ENCODE results near the gene EIF2AK2. TPM values are rescaled to one million over a fixed set of nuclear protein-coding genes. Genes with fewer than 3 reads are reported as not detected.
A peak's percentile ranks its signal among the peaks of the same experiment; 100 is the strongest.

EIF2AK2 gene
- total and polyA plus RNA-seq, 2 experiments from 2014 or later = 33.8 to 35.5 TPM

DNA sequence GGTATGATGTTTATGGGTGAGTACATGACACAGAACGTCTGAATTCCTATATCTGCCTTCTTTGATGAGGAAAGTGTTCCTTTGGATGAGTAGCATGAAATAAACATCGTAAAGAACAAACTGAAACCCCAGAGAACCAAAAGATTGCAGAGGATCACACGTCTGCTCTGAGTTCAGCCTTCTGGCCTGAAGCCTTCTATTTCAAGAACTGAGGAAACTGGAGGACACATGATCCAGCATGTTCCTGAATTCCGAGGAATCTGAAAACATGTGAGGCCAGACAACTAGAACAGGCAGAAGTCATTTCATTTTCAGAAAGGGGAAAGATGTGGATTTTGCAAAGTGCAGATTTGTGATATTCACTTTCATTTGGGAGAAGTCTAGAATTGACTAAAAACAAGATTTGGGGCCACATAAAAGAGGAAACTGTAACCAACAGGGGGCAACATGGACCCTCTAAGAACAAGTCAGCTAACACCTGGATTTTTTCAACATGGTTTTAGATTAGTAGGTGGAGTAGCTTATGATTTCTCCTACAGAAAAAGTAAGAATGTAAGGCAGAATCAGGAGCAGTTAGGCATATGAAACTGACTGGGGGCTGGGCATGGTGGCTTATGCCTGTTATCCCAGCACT is 23.3 kb upstream of the EIF2AK2 start:
- no peaks in the 10 kb centered on the region for H3K79me2 ChIP-seq (replicated peaks; ENCODE audit: insufficient read depth)
- TF ChIP-seq CREB1 (CRISPR knock-in tag; IDR thresholded peaks at IDR 0.05; ENCODE audit: low read depth) (no peak), ZNF114 (CRISPR knock-in tag; IDR thresholded peaks at IDR 0.05) (no peak), NANOG (IDR thresholded peaks at IDR 0.05; ENCODE audit: borderline replicate concordance) (no peak), POLR2AphosphoS5 (IDR thresholded peaks at IDR 0.05; ENCODE audit: low read depth) (no peak), ZNF331 (CRISPR knock-in tag; IDR thresholded peaks at IDR 0.05; ENCODE audit: low read depth) (no peak), JUNB (IDR thresholded peaks at IDR 0.05; ENCODE audit: unreplicated experiment) (no peak)
- TF ChIP-seq, protein P1, sequence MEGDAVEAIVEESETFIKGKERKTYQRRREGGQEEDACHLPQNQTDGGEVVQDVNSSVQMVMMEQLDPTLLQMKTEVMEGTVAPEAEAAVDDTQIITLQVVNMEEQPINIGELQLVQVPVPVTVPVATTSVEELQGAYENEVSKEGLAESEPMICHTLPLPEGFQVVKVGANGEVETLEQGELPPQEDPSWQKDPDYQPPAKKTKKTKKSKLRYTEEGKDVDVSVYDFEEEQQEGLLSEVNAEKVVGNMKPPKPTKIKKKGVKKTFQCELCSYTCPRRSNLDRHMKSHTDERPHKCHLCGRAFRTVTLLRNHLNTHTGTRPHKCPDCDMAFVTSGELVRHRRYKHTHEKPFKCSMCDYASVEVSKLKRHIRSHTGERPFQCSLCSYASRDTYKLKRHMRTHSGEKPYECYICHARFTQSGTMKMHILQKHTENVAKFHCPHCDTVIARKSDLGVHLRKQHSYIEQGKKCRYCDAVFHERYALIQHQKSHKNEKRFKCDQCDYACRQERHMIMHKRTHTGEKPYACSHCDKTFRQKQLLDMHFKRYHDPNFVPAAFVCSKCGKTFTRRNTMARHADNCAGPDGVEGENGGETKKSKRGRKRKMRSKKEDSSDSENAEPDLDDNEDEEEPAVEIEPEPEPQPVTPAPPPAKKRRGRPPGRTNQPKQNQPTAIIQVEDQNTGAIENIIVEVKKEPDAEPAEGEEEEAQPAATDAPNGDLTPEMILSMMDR (conservative IDR thresholded peaks at IDR 0.05; ENCODE audit: low read depth in 2 of 2) = peak; percentile 58 to 71
- TF ChIP-seq, protein P2, sequence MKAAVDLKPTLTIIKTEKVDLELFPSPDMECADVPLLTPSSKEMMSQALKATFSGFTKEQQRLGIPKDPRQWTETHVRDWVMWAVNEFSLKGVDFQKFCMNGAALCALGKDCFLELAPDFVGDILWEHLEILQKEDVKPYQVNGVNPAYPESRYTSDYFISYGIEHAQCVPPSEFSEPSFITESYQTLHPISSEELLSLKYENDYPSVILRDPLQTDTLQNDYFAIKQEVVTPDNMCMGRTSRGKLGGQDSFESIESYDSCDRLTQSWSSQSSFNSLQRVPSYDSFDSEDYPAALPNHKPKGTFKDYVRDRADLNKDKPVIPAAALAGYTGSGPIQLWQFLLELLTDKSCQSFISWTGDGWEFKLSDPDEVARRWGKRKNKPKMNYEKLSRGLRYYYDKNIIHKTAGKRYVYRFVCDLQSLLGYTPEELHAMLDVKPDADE (IDR thresholded peaks at IDR 0.05) = no peak
- TF ChIP-seq, protein P3, sequence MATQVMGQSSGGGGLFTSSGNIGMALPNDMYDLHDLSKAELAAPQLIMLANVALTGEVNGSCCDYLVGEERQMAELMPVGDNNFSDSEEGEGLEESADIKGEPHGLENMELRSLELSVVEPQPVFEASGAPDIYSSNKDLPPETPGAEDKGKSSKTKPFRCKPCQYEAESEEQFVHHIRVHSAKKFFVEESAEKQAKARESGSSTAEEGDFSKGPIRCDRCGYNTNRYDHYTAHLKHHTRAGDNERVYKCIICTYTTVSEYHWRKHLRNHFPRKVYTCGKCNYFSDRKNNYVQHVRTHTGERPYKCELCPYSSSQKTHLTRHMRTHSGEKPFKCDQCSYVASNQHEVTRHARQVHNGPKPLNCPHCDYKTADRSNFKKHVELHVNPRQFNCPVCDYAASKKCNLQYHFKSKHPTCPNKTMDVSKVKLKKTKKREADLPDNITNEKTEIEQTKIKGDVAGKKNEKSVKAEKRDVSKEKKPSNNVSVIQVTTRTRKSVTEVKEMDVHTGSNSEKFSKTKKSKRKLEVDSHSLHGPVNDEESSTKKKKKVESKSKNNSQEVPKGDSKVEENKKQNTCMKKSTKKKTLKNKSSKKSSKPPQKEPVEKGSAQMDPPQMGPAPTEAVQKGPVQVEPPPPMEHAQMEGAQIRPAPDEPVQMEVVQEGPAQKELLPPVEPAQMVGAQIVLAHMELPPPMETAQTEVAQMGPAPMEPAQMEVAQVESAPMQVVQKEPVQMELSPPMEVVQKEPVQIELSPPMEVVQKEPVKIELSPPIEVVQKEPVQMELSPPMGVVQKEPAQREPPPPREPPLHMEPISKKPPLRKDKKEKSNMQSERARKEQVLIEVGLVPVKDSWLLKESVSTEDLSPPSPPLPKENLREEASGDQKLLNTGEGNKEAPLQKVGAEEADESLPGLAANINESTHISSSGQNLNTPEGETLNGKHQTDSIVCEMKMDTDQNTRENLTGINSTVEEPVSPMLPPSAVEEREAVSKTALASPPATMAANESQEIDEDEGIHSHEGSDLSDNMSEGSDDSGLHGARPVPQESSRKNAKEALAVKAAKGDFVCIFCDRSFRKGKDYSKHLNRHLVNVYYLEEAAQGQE (IDR thresholded peaks at IDR 0.05; ENCODE audit: unreplicated experiment) = no peak
- H3K27me3 Mint-ChIP-seq (ENCODE audit: insufficient read depth, low read depth, poor library complexity) = peaks cover 4% of the 10 kb centered on the region
- H3F3A ChIP-seq (replicated peaks; ENCODE audit: low read depth) = peaks cover 5% of the 10 kb centered on the region; the same call in 1 of the 2 replicates
- ATAC-seq (peak; percentile 34; the same call in 1 of the 3 replicates), DNase-seq (ENCODE audit: low spot score) (peak; percentile 72)
- H3K36me3 ChIP-seq (ENCODE audit: insufficient read depth) = no peaks in the 10 kb centered on the region
- peaks cover 16% of the 10 kb centered on the region for H3K4me1 ChIP-seq (ENCODE audit: insufficient read depth)
- no peak overlapping the region for H3K4me3 Mint-ChIP-seq
- H3K27ac Mint-ChIP-seq = peak overlapping the region; percentile 14; the same call in 1 of the 2 replicates
- peaks cover 25% of the 10 kb centered on the region for H3K4me1 Mint-ChIP-seq
- H2AFZ ChIP-seq = peak overlapping the region; percentile 67; the same call in 1 of the 2 replicates
- H3K27me3 ChIP-seq (ENCODE audit: insufficient read depth) = no peaks in the 10 kb centered on the region
- no peaks in the 10 kb centered on the region for H3K36me3 Mint-ChIP-seq (ENCODE audit: low read depth)
- no peak overlapping the region for H3K4me2 ChIP-seq
- H3K9me3 Mint-ChIP-seq = no peaks in the 10 kb centered on the region; the same call in 2 of the 3 replicates
- H3K4me3 ChIP-seq = no peak overlapping the region
- H4K20me1 ChIP-seq (replicated peaks; ENCODE audit: insufficient read depth) = no peaks in the 10 kb centered on the region
- H3K27ac ChIP-seq (ENCODE audit: low read depth) = no peak overlapping the region
- H3K9me2 ChIP-seq (ENCODE audit: insufficient read depth) = no peaks in the 10 kb centered on the region
